ENCODE data around the gene PSMD14.

GRCh38 chr2:161362568-161363166 is 54.4 kb downstream of the PSMD14 start:
- TF ChIP-seq POLR2A (IDR thresholded peaks at IDR 0.05; ENCODE audit: low read depth, low read length) (no peak), TAF1 (IDR thresholded peaks at IDR 0.05; ENCODE audit: borderline replicate concordance, low read depth, low read length) (no peak)

All from GM12892 (cell line).